HG03064 (cell line): Measurements from ENCODE around the gene ANKRD45.
"Not testable (repeated sequence)": the region's sequence is repeated elsewhere in the genome, so short reads cannot be mapped to it uniquely, and the experiment has no call there.

Experiments used
- ATAC-seq: cut with Tn5 transposase; IDR thresholded peaks from one replicate; pipeline ENCODE4 v1.9.1; 2021; ENCODE audit warnings: low read depth; ENCODE audit not compliant: unreplicated experiment

ANKRD45 gene

DNA sequence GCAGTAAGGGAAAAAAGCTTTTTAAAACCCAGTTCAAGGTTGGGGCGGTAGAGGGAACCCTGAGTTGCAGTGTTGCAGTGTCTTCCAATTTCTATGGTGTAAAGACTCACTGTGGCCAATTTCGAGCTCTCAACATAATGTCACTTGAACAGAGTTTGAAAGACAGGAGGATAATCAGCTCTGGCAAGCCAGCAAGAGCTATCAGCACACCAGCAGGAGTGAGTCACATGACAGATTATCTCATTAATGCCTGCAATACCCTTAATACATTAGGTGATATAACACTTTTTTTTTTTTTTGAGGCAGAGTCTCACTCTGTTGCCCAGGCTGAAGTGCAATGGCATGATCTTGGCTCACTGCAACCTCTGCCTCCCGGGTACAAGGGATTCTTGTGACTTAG lies 89.6 kb downstream of the ANKRD45 start:
- ATAC-seq, result no peak

- no peak for ATAC-seq
These were observed 96.1 kb downstream of the ANKRD45 start for GRCh38 chr1:173573596-173573995.

DNA sequence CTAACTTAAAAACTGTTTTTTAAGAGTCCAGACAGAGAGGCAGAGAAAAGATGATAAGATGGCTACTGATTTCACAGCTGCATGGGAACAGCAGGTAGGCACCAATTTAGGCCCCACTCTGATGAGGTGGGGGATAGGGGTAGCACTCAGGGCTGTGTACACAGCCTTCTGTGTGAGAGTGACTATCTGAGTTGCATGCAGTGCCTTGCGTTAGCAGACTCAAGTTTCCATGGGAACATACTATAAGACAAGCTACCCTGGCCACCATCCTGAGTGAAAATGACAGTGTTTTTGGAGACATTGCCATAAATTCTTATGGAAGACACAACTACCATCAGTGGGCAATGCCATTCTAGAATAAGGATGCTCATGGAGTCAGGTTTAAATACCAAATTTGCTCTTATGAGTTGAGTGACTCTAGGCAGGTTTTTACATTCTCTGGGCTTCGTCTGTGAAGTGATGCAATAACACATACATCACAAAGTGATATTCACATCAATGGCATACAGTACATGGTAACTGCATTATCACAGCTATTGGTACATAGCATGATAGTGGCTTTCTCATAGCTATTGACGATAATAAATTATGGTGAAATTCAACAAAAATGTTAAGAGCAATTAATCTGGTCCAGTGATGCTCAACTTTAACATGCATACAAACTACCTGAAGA lies 97.3 kb downstream of the ANKRD45 start:
- ATAC-seq, result no peak

- ATAC-seq, result no peak
These were observed 99.2 kb downstream of the ANKRD45 start for GRCh38 chr1:173570370-173571007.

GRCh38 chr1:173568483-173568882 lies 101.2 kb downstream of the ANKRD45 start:
- no peak for ATAC-seq

GRCh38 chr1:173563846-173564245 lies 105.8 kb downstream of the ANKRD45 start:
- not testable (repeated sequence) for ATAC-seq

DNA sequence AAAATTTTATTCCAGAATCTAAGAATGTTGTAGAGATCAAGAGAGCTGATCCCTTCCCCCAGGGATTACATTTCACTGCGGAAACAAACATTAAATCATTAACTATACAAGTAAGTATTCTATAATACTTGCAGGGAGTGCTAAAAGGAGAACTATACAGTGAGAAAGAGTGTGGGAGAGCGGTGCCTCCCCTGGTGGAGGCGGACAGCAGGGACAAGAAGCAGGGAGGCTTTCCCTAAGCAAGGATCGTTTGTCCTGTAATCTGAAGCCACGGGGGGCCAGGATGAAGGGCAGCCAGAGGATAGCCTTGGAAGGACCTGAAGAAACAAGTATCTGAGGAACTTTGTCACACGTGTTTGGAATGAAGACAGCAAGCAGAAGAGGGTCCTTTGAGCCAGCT lies 106.8 kb downstream of the ANKRD45 start:
- no peak for ATAC-seq

DNA sequence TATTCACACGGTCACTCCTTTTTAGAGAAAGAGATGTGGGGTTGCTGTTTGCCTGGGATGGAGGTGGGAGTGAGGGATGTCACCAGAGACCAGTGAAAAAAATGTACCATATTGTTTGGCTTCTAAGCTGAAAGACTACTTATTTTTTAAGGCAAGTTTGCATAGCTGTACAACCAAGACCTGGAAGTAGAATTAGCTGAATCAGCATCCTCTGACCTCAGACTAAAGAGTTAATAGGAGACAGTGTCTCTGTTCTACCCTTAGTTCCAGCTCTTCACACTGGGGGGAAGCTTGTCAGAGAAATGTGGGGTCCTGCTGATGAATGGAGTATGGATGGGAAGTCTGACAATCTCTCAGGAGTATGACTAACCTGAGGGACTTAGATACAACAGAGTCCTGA lies 108.4 kb downstream of the ANKRD45 start:
- ATAC-seq, result no peak

- ATAC-seq, result no peak
These were observed 109.3 kb downstream of the ANKRD45 start for GRCh38 chr1:173560285-173560880.
